K562 (cell line): ENCODE measurements around the gene PCSK7. TPM values are rescaled to one million over a fixed set of nuclear protein-coding genes. Genes with fewer than 3 reads are reported as not detected.

ENCODE experiments used
- ATAC-seq: fragments of 200-7000 bp; cut with Tn5 transposase; 3 replicates; pipeline ENCODE4 v1.9.1; 2020; ENCODE audit warnings: moderate library complexity
- BruUV-seq: library from RNA; stranded (reverse); fragments of 400-500 nt; replicated peaks from 2 replicates; lab custom pipeline; 2021; lab: Mats Ljungman, UMichigan
- CTCF ChIA-PET: fragments of 300-600 bp; formaldehyde crosslinking; extraction: SDS; loops from one replicate; lab custom pipeline; 2021; ENCODE audit warnings: low intra/inter-chr PET ratio; lab: Yijun Ruan, JAX
- POLR2A ChIA-PET: fragments of 300-600, 350-650 bp; sonication (Branson Sonifier 250); formaldehyde crosslinking; extraction: SDS; loops from one replicate; lab custom pipeline; 2021; ENCODE audit warnings: antibody characterized with exemption, inconsistent platforms; lab: Yijun Ruan, JAX
- DNase-seq, 4 experiments: peaks; one replicate each; pipeline versions ENCODE4 v3.0.0 to v3.0.0-alpha.2; 2011 to 2018; ENCODE audit warnings: low spot score in 3 of 4, mixed read lengths in 3 of 4; ENCODE audit errors: extremely low read depth in 1 of 4
- FAIRE-seq: peaks from 2 replicates; lab custom pipeline; 2011; peaks lifted over from hg19 to GRCh38; lab: Jason Lieb, UNC
- H2AFZ ChIP-seq: 2 replicates; pipeline ENCODE4 v1.6.0; 2011; ENCODE audit warnings: low read depth, low read length, control low read depth, inconsistent platforms
- H3K27ac ChIP-seq: fragments of 200-600 bp; 3 replicates; pipeline ENCODE4 v1.8.0; 2011; ENCODE audit warnings: low read depth, mild to moderate bottlenecking, control low read depth, inconsistent platforms, low read length, moderate library complexity, mixed read lengths; ENCODE audit errors: extremely low read depth
- H3K27me3 ChIP-seq, 2 experiments: fragments of 300-600 bp in 1 of 2; 2 replicates in 1 of 2; 3 replicates in 1 of 2; pipeline versions ENCODE4 v1.6.0 to v1.8.0; 2011; ENCODE audit warnings: inconsistent platforms in 2 of 2, low read length in 2 of 2, mild to moderate bottlenecking in 1 of 2, mixed read lengths in 1 of 2, moderate library complexity in 1 of 2; ENCODE audit not compliant: control insufficient read depth in 2 of 2, insufficient read depth in 2 of 2
- H3K36me3 ChIP-seq: fragments of 300-600 bp; 3 replicates; pipeline ENCODE4 v1.8.0; 2011; ENCODE audit warnings: mild to moderate bottlenecking, low read length, inconsistent platforms; ENCODE audit not compliant: control insufficient read depth, insufficient read depth
- H3K4me1 ChIP-seq, 2 experiments: fragments of 200-600 bp in 1 of 2; replicated peaks in 1 of 2; 2 replicates in 1 of 2; 3 replicates in 1 of 2; pipeline versions ENCODE4 v1.5.1 to v1.8.0; 2011; ENCODE audit warnings: inconsistent platforms in 2 of 2, low read length in 2 of 2, mild to moderate bottlenecking in 1 of 2, mixed read lengths in 1 of 2, moderate library complexity in 1 of 2; ENCODE audit not compliant: control insufficient read depth in 2 of 2, insufficient read depth in 2 of 2
- H3K4me2 ChIP-seq: 2 replicates; pipeline ENCODE4 v1.6.1; 2011; ENCODE audit warnings: low read length, control low read depth, inconsistent platforms, mixed read lengths; ENCODE audit not compliant: insufficient read depth
- H3K4me3 ChIP-seq: fragments of 200-600 bp; sonication (generic), shearing (Covaris generic); 2 replicates; pipeline ENCODE4 v1.5.1; 2016; ENCODE audit warnings: control low read depth, inconsistent platforms
- H3K79me2 ChIP-seq: fragments of 200-600 bp; 3 replicates; pipeline ENCODE4 v1.8.0; 2011; ENCODE audit warnings: low read length, inconsistent platforms; ENCODE audit not compliant: control insufficient read depth, insufficient read depth
- H3K9ac ChIP-seq, 2 experiments: 2 replicates each; pipeline versions ENCODE4 v1.6.0 to v1.6.1; 2011; ENCODE audit warnings: low read depth in 2 of 2, low read length in 2 of 2, control low read depth in 1 of 2, inconsistent platforms in 1 of 2, mild to moderate bottlenecking in 1 of 2, mixed read lengths in 1 of 2; ENCODE audit not compliant: insufficient read depth in 1 of 2
- H3K9me1 ChIP-seq: one replicate; pipeline ENCODE4 v1.6.0; 2011; ENCODE audit warnings: inconsistent platforms, mild to moderate bottlenecking, low read length, moderate library complexity; ENCODE audit not compliant: control insufficient read depth, insufficient read depth
- H3K9me3 ChIP-seq: replicated peaks from 2 replicates; pipeline ENCODE4 v1.5.1; 2011; ENCODE audit warnings: low read depth, low read length, inconsistent platforms; ENCODE audit not compliant: control insufficient read depth, insufficient read depth
- H4K20me1 ChIP-seq: replicated peaks from 2 replicates; pipeline ENCODE4 v1.6.1; 2011; ENCODE audit warnings: low read length, inconsistent platforms, mixed read lengths; ENCODE audit not compliant: control insufficient read depth, insufficient read depth
- BRD9 ChIP-seq: fragments of 450-650 bp; IDR thresholded peaks from 2 replicates; pipeline ENCODE4 v1.6.1; 2018; ENCODE audit warnings: low read depth; ENCODE audit not compliant: partially characterized antibody
- HEY1 ChIP-seq: fragments of 250-450 bp; sonication (Bioruptor Pico); IDR thresholded peaks from 2 replicates; pipeline ENCODE4 v1.5.0; 2020; ENCODE audit warnings: mild to moderate bottlenecking, moderate library complexity, borderline replicate concordance
- SIN3B ChIP-seq: fragments of 450-650 bp; IDR thresholded peaks from 2 replicates; pipeline ENCODE4 v1.6.1; 2017; ENCODE audit warnings: low read depth, mild to moderate bottlenecking, moderate library complexity
- TCF3 ChIP-seq: sonication (generic); formaldehyde crosslinking; IDR thresholded peaks from 2 replicates; pipeline ENCODE4 v1.4.0; 2020; ENCODE audit warnings: mild to moderate bottlenecking, missing genetic modification reagents
- WGBS: fragments of 100-300 bp; shearing (Covaris generic); methylation state at CpG from one replicate; pipeline ENCODE4 v1.1.6; 2016; ENCODE audit warnings: low coverage, mixed read lengths; ENCODE audit not compliant: insufficient coverage; ENCODE audit errors: missing lambda C conversion rate; 5-methylcytosine and 5-hydroxymethylcytosine counted together
- in situ Hi-C: fragments of 300-500 bp; cut with MboI; formaldehyde crosslinking; loops from 4 replicates; pipeline ENCODE4 v1.15.0; 2018; ENCODE audit warnings: inconsistent platforms, mixed read lengths
- intact Hi-C: fragments of 100-400 bp; cut with micrococcal nuclease; formaldehyde crosslinking; loops from 2 replicates; pipeline ENCODE4 v1.14.2; 2022
- polyA plus RNA-seq, 8 experiments: library from polyadenylated mRNA; depleted of rRNA in 4 of 8; stranded (reverse) in 5 of 8; unstranded in 3 of 8; fragments of >200 nt; fragmentation: Nextera tagmentation in 2 of 8; fragmentation: Illumina TruSeq in 1 of 8; extraction: Ambion mirVana in 2 of 8; extraction: Trizol in 1 of 8; gene quantifications; 2 replicates each; pipeline versions ENCODE4 v1.2.1 to v1.2.3, GENCODE V29; 2011 to 2014; ENCODE audit warnings: inconsistent platforms in 1 of 8, missing spikeins in 1 of 8
- total RNA-seq, 7 experiments: library from RNA; depleted of rRNA in 6 of 7; stranded (reverse); fragments of >200 nt in 6 of 7; fragmentation: Illumina TruSeq in 2 of 7; extraction: Trizol in 2 of 7; gene quantifications; 2 replicates each; pipeline versions ENCODE4 v1.2.1 to v1.2.3, GENCODE V29; 2011 to 2021; ENCODE audit warnings: low replicate concordance in 1 of 7
- TF ChIP-seq, protein P1 (sequence below): fragments of 450-650 bp; IDR thresholded peaks from 2 replicates; pipeline ENCODE4 v1.6.1; 2017; ENCODE audit warnings: antibody characterized with exemption
- TF ChIP-seq, protein P2 (sequence below): fragments of 200-600 bp; sonication (generic); IDR thresholded peaks from one replicate; pipeline ENCODE4 v1.6.1; 2012; ENCODE audit warnings: mild to moderate bottlenecking, low read depth, low read length, inconsistent platforms

PCSK7 gene
- total and polyA plus RNA-seq, 9 of the 15 experiments (the other 6 are each of a cell fraction or from before 2014, with no cell fraction given) = 3.1 to 29.2 (median 15.6) TPM

DNA sequence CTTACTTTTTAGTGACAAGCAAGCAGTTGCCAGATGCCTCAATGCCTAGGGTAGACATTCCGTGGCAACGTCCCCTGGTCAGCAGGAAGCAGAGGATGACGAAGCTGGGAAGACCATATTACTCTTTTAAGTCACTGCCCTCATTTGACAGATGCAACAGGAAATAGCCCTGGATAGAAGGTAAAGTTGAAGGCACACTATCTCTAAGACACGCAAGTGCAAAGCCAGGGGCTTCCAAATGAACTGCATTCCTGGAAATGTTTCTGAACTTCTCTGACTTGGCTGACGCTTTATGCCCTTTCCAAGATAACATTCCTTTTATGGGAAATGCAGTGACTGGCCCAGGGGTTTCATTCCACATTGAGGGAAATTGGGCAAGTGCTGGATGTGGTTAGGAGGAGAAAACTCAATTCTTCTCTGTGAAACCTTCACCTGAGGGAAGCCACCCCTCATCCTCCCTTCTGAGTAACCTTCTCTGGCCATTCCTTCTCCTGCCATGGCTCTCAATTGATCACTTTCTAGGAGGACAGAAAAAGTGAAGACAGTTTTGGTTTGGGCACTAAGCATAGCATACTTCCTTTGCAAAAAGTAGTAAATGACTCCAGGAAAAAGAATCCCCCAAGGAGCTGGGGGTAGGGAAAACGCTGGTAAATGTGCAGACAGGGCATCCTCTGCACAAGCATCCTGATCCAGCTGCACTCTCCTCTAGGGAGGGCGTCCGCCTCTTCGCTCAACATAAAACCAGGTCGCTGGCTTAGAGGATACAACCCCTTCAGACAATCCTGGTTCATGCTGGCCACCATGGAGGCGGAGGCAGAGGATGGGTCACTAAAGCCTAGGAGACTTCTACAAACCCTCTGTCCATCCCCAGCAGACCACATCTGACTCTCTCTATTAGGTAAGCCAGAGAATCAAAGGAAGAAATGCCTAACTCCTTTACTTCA is 14.5 kb downstream of the PCSK7 start:
- POLR2A ChIA-PET = interaction anchor here (0.6 to 1.1 kb wide), 2 partner anchors 13 to 15 kb away, joined by 3 read pairs; no protein-coding TSS in a partner anchor
- Histone ChIP-seq H3K36me3 (peaks cover 68% of the 10 kb centered on the region), H3K9me1 (peaks cover 4% of the 10 kb centered on the region), H2AFZ (no peak overlapping the region), H3K4me2 (peak overlapping the region; percentile 11; the same call in 1 of the 2 replicates), H3K27ac (no peak overlapping the region), H3K27me3 (no peaks in the 10 kb centered on the region), H3K4me3 (no peak overlapping the region), H3K4me1 (peaks cover 29 to 34% of the 10 kb centered on the region in 2 experiments; a peak in 4 of 5 replicates), H3K9ac (peak overlapping the region in 1 of 2 experiments; percentile 22; a peak in 2 of 4 replicates), H3K9me3 (no peaks in the 10 kb centered on the region), H3K79me2 (no peaks in the 10 kb centered on the region), H4K20me1 (no peaks in the 10 kb centered on the region)
- ATAC-seq = no peak
- WGBS = 76% methylated on average over 10 of the region's 11 CpGs
- no TSS peak for BruUV-seq
- FAIRE-seq = no peak
- no peak for DNase-seq
- intact Hi-C loops = no loop called here
- CTCF ChIA-PET = no interaction called here
- in situ Hi-C loops = no loop called here
- no peak for TF ChIP-seq SIN3B
- TF ChIP-seq, protein P1, sequence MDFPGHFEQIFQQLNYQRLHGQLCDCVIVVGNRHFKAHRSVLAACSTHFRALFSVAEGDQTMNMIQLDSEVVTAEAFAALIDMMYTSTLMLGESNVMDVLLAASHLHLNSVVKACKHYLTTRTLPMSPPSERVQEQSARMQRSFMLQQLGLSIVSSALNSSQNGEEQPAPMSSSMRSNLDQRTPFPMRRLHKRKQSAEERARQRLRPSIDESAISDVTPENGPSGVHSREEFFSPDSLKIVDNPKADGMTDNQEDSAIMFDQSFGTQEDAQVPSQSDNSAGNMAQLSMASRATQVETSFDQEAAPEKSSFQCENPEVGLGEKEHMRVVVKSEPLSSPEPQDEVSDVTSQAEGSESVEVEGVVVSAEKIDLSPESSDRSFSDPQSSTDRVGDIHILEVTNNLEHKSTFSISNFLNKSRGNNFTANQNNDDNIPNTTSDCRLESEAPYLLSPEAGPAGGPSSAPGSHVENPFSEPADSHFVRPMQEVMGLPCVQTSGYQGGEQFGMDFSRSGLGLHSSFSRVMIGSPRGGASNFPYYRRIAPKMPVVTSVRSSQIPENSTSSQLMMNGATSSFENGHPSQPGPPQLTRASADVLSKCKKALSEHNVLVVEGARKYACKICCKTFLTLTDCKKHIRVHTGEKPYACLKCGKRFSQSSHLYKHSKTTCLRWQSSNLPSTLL = no peak
- TF ChIP-seq TCF3 (CRISPR knock-in tag) = no peak
- TF ChIP-seq HEY1 = no peak
- TF ChIP-seq, protein P2, sequence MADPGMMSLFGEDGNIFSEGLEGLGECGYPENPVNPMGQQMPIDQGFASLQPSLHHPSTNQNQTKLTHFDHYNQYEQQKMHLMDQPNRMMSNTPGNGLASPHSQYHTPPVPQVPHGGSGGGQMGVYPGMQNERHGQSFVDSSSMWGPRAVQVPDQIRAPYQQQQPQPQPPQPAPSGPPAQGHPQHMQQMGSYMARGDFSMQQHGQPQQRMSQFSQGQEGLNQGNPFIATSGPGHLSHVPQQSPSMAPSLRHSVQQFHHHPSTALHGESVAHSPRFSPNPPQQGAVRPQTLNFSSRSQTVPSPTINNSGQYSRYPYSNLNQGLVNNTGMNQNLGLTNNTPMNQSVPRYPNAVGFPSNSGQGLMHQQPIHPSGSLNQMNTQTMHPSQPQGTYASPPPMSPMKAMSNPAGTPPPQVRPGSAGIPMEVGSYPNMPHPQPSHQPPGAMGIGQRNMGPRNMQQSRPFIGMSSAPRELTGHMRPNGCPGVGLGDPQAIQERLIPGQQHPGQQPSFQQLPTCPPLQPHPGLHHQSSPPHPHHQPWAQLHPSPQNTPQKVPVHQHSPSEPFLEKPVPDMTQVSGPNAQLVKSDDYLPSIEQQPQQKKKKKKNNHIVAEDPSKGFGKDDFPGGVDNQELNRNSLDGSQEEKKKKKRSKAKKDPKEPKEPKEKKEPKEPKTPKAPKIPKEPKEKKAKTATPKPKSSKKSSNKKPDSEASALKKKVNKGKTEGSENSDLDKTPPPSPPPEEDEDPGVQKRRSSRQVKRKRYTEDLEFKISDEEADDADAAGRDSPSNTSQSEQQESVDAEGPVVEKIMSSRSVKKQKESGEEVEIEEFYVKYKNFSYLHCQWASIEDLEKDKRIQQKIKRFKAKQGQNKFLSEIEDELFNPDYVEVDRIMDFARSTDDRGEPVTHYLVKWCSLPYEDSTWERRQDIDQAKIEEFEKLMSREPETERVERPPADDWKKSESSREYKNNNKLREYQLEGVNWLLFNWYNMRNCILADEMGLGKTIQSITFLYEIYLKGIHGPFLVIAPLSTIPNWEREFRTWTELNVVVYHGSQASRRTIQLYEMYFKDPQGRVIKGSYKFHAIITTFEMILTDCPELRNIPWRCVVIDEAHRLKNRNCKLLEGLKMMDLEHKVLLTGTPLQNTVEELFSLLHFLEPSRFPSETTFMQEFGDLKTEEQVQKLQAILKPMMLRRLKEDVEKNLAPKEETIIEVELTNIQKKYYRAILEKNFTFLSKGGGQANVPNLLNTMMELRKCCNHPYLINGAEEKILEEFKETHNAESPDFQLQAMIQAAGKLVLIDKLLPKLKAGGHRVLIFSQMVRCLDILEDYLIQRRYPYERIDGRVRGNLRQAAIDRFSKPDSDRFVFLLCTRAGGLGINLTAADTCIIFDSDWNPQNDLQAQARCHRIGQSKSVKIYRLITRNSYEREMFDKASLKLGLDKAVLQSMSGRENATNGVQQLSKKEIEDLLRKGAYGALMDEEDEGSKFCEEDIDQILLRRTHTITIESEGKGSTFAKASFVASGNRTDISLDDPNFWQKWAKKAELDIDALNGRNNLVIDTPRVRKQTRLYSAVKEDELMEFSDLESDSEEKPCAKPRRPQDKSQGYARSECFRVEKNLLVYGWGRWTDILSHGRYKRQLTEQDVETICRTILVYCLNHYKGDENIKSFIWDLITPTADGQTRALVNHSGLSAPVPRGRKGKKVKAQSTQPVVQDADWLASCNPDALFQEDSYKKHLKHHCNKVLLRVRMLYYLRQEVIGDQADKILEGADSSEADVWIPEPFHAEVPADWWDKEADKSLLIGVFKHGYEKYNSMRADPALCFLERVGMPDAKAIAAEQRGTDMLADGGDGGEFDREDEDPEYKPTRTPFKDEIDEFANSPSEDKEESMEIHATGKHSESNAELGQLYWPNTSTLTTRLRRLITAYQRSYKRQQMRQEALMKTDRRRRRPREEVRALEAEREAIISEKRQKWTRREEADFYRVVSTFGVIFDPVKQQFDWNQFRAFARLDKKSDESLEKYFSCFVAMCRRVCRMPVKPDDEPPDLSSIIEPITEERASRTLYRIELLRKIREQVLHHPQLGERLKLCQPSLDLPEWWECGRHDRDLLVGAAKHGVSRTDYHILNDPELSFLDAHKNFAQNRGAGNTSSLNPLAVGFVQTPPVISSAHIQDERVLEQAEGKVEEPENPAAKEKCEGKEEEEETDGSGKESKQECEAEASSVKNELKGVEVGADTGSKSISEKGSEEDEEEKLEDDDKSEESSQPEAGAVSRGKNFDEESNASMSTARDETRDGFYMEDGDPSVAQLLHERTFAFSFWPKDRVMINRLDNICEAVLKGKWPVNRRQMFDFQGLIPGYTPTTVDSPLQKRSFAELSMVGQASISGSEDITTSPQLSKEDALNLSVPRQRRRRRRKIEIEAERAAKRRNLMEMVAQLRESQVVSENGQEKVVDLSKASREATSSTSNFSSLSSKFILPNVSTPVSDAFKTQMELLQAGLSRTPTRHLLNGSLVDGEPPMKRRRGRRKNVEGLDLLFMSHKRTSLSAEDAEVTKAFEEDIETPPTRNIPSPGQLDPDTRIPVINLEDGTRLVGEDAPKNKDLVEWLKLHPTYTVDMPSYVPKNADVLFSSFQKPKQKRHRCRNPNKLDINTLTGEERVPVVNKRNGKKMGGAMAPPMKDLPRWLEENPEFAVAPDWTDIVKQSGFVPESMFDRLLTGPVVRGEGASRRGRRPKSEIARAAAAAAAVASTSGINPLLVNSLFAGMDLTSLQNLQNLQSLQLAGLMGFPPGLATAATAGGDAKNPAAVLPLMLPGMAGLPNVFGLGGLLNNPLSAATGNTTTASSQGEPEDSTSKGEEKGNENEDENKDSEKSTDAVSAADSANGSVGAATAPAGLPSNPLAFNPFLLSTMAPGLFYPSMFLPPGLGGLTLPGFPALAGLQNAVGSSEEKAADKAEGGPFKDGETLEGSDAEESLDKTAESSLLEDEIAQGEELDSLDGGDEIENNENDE = no peak
- no peak for TF ChIP-seq BRD9
